HCT116 (cell line): ENCODE data around the gene HLCS. TPM values are rescaled to one million over a fixed set of nuclear protein-coding genes. Genes with fewer than 3 reads are reported as not detected.

ENCODE experiments used
- ATAC-seq: fragments of 200-7000 bp; cut with Tn5 transposase; 2 replicates; pipeline ENCODE4 v1.9.1; 2020; ENCODE audit warnings: mild to moderate bottlenecking, moderate library complexity
- BruUV-seq: library from RNA; stranded (reverse); fragments of 400-500 nt; replicated peaks from 2 replicates; lab custom pipeline; 2021; lab: Mats Ljungman, UMichigan
- CTCF ChIA-PET: fragments of 300-600 bp; sonication (Branson Sonifier 250); formaldehyde crosslinking; loops from one replicate; lab custom pipeline; 2021; ENCODE audit warnings: antibody characterized with exemption; lab: Charles Lee
- POLR2A ChIA-PET: fragments of 300-600, 350-600 bp; sonication (Branson Sonifier 250); formaldehyde crosslinking; loops from one replicate; lab custom pipeline; 2021; ENCODE audit warnings: antibody characterized with exemption; lab: Charles Lee
- RAD21 ChIA-PET, 2 experiments: fragments of 300-600 bp; sonication (Branson Sonifier 250); formaldehyde crosslinking; loops; one replicate each; lab custom pipeline; 2023; ENCODE audit warnings: low total read pairs in 2 of 2; ENCODE audit not compliant: uncharacterized antibody in 2 of 2, unreplicated experiment in 2 of 2, low non-redundant PET in 1 of 2; lab: Charles Lee
- DNase-seq: peaks from one replicate; pipeline ENCODE4 v3.0.0-alpha.2; 2010; ENCODE audit warnings: low read depth, low spot score
- H2AFZ ChIP-seq: fragments of 200-600 bp; shearing (Covaris generic), sonication (generic); 2 replicates; pipeline ENCODE4 v1.6.1; 2017; ENCODE audit warnings: low read depth, mixed run types, mixed read lengths, antibody characterized with exemption, low read length; ENCODE audit not compliant: poor library complexity, severe bottlenecking
- H3K27ac ChIP-seq: 2 replicates; pipeline ENCODE4 v1.5.1; 2012; ENCODE audit warnings: low read depth, low read length
- H3K27me3 ChIP-seq: fragments of 200-600 bp; sonication (generic); 2 replicates; pipeline ENCODE4 v1.6.1; 2016; ENCODE audit warnings: mixed run types, low read length, mixed read lengths; ENCODE audit not compliant: insufficient read depth
- H3K36me3 ChIP-seq, 2 experiments: fragments of 200-500 bp in 1 of 2; fragments of 200-600 bp in 1 of 2; sonication (Bioruptor generic) in 1 of 2; sonication (generic) in 1 of 2; 2 replicates each; pipeline versions ENCODE4 v1.5.1 to v1.6.1; 2014 to 2016; ENCODE audit warnings: low read length in 2 of 2, inconsistent platforms in 1 of 2, mixed read lengths in 1 of 2, mixed run types in 1 of 2; ENCODE audit not compliant: insufficient read depth in 2 of 2, control insufficient read depth in 1 of 2
- H3K4me1 ChIP-seq, 2 experiments: fragments of 200-600 bp in 1 of 2; sonication (generic) in 1 of 2; 2 replicates each; pipeline versions ENCODE4 v1.5.1 to v1.6.1; 2012 to 2017; ENCODE audit warnings: low read length in 2 of 2, inconsistent platforms in 1 of 2, mild to moderate bottlenecking in 1 of 2, mixed read lengths in 1 of 2, mixed run types in 1 of 2, moderate library complexity in 1 of 2; ENCODE audit not compliant: insufficient read depth in 2 of 2, control insufficient read depth in 1 of 2
- H3K4me2 ChIP-seq: fragments of 200-600 bp; sonication (generic); 2 replicates; pipeline ENCODE4 v1.6.1; 2017; ENCODE audit warnings: mixed run types, low read length, mixed read lengths
- H3K4me3 ChIP-seq, 2 experiments: fragments of 200-600 bp in 1 of 2; sonication (generic) in 1 of 2; replicated peaks in 1 of 2; 2 replicates each; pipeline ENCODE4 v1.5.1; 2011 to 2016; ENCODE audit warnings: low read length in 2 of 2, control low read depth in 1 of 2, low read depth in 1 of 2, mild to moderate bottlenecking in 1 of 2, mixed read lengths in 1 of 2, mixed run types in 1 of 2
- H3K79me2 ChIP-seq: fragments of 200-600 bp; sonication (generic); 2 replicates; pipeline ENCODE4 v1.6.1; 2017; ENCODE audit warnings: mild to moderate bottlenecking, mixed run types, low read length, moderate library complexity, mixed read lengths; ENCODE audit not compliant: insufficient read depth
- H3K9ac ChIP-seq: fragments of 200-600 bp; sonication (generic); 2 replicates; pipeline ENCODE4 v1.6.1; 2016; ENCODE audit warnings: low read length, mixed read lengths
- H3K9me2 ChIP-seq: fragments of 200-600 bp; sonication (generic), shearing (Covaris generic); 2 replicates; pipeline ENCODE4 v1.6.1; 2017; ENCODE audit warnings: mixed run types, mild to moderate bottlenecking, moderate library complexity; ENCODE audit not compliant: insufficient read depth
- H3K9me3 ChIP-seq, 2 experiments: fragments of 200-500 bp in 1 of 2; fragments of 200-600 bp in 1 of 2; sonication (Bioruptor generic) in 1 of 2; sonication (generic) in 1 of 2; 2 replicates each; pipeline ENCODE4 v1.6.1; 2014 to 2017; ENCODE audit warnings: low read length in 2 of 2, mixed read lengths in 2 of 2, inconsistent platforms in 1 of 2, low read depth in 1 of 2, mild to moderate bottlenecking in 1 of 2, mixed run types in 1 of 2, moderate library complexity in 1 of 2; ENCODE audit not compliant: control insufficient read depth in 1 of 2, insufficient read depth in 1 of 2
- H4K20me1 ChIP-seq: fragments of 200-600 bp; sonication (generic), shearing (Covaris generic); 2 replicates; pipeline ENCODE4 v1.6.1; 2017; ENCODE audit warnings: mixed run types, mild to moderate bottlenecking, moderate library complexity; ENCODE audit not compliant: insufficient read depth
- ATF3 ChIP-seq: IDR thresholded peaks from 2 replicates; pipeline ENCODE4 v1.6.1; 2012
- CBX3 ChIP-seq: IDR thresholded peaks from 2 replicates; pipeline ENCODE4 v1.6.1; 2012; ENCODE audit warnings: low read depth
- CTCF ChIP-seq, 3 experiments: fragments of 200-600 bp in 1 of 3; sonication (generic) in 1 of 3; IDR thresholded peaks in 2 of 3; conservative IDR thresholded peaks in 1 of 3; 2 replicates each; pipeline ENCODE4 v1.5.1; 2012 to 2017; ENCODE audit warnings: low read depth in 2 of 3, low read length in 2 of 3, antibody characterized with exemption in 1 of 3, borderline replicate concordance in 1 of 3, control low read depth in 1 of 3, mild to moderate bottlenecking in 1 of 3, mixed read lengths in 1 of 3, mixed run types in 1 of 3, moderate library complexity in 1 of 3; ENCODE audit not compliant: insufficient read depth in 1 of 3
- EGR1 ChIP-seq: IDR thresholded peaks from 2 replicates; pipeline ENCODE4 v1.6.1; 2012; ENCODE audit warnings: low read depth
- EZH2phosphoT487 ChIP-seq: fragments of 200-600 bp; IDR thresholded peaks from 2 replicates; pipeline ENCODE4 v1.6.1; 2018; ENCODE audit warnings: antibody characterized with exemption, borderline replicate concordance
- MAX ChIP-seq: IDR thresholded peaks from 2 replicates; pipeline ENCODE4 v1.6.1; 2012
- POLR2A ChIP-seq: IDR thresholded peaks from 2 replicates; pipeline ENCODE4 v1.7.0; 2011; ENCODE audit warnings: borderline replicate concordance; ENCODE audit not compliant: insufficient read depth, insufficient read length; ENCODE audit errors: extremely low read depth
- REST ChIP-seq: IDR thresholded peaks from 2 replicates; pipeline ENCODE4 v1.6.1; 2012; ENCODE audit warnings: low read depth
- TCF7L2 ChIP-seq: IDR thresholded peaks from 2 replicates; pipeline ENCODE4 v1.7.0; 2011; ENCODE audit warnings: borderline replicate concordance, inconsistent platforms; ENCODE audit not compliant: insufficient read depth, insufficient read length; ENCODE audit errors: extremely low read depth
- ZBTB33 ChIP-seq: IDR thresholded peaks from 2 replicates; pipeline ENCODE4 v1.6.1; 2011; ENCODE audit warnings: mild to moderate bottlenecking, low read length, moderate library complexity; ENCODE audit not compliant: insufficient replicate concordance; ENCODE audit errors: extremely low read depth
- ZFX ChIP-seq: fragments of 450-650 bp; IDR thresholded peaks from 2 replicates; pipeline ENCODE4 v1.6.1; 2017
- ZNF274 ChIP-seq: fragments of 200-500 bp; sonication (Bioruptor generic); IDR thresholded peaks from 2 replicates; pipeline ENCODE4 v1.6.1; 2014; ENCODE audit warnings: mild to moderate bottlenecking, low read depth, low read length, inconsistent platforms
- intact Hi-C: fragments of 100-400 bp; cut with micrococcal nuclease; formaldehyde crosslinking; loops from 2 replicates; pipeline ENCODE4 v1.10.0; 2022
- total RNA-seq: library from RNA; stranded (reverse); gene quantifications from one replicate; pipeline ENCODE4 v1.2.1, GENCODE V29; 2021; ENCODE audit not compliant: unreplicated experiment

Gene HLCS
- total RNA-seq, 1 experiment from 2014 or later: 18.5 TPM

GRCh38 chr21:36830100-36830499, 136.4 kb downstream of the HLCS start:
- H3K36me3 ChIP-seq: no peaks in the 10 kb centered on the region
- no peak overlapping the region for H3K4me2 ChIP-seq
- H3K9me2 ChIP-seq: no peaks in the 10 kb centered on the region
- H3K27me3 ChIP-seq: no peaks in the 10 kb centered on the region
- ChIA-PET POLR2A (no interaction called here), RAD21 (no interaction called here), CTCF (no interaction called here)
- DNase-seq (no peak), ATAC-seq (no peak)
- H3K4me3 ChIP-seq: no peak overlapping the region
- no peak overlapping the region for H3K9ac ChIP-seq
- BruUV-seq: no TSS peak
- intact Hi-C loops: no loop called here
- no peak overlapping the region for H3K27ac ChIP-seq
- H3K79me2 ChIP-seq: no peaks in the 10 kb centered on the region
- 0 out of 4 replicates have a peak, but pooled peaks cover 0 to 2% of the 10 kb centered on the region in 2 experiments for H3K4me1 ChIP-seq
- no peak overlapping the region for H2AFZ ChIP-seq
- H3K9me3 ChIP-seq: no peaks in the 10 kb centered on the region
- no peak for TF ChIP-seq POLR2A
- no peak for TF ChIP-seq ATF3
- no peak for TF ChIP-seq CBX3
- TF ChIP-seq MAX: no peak
- no peak for TF ChIP-seq CTCF (IDR thresholded peaks at IDR 0.05 in 2 of 3, conservative IDR thresholded peaks at IDR 0.05 in 1 of 3; ENCODE audit: borderline replicate concordance in 1 of 3, insufficient read depth in 1 of 3, low read depth in 2 of 3, low read length in 2 of 3)
- no peak for TF ChIP-seq TCF7L2
- no peak for TF ChIP-seq ZBTB33
- TF ChIP-seq EGR1: no peak
- TF ChIP-seq REST: no peak
- TF ChIP-seq EZH2phosphoT487: no peak
- no peak for TF ChIP-seq ZNF274
- TF ChIP-seq ZFX: no peak
- H4K20me1 ChIP-seq: no peaks in the 10 kb centered on the region
